Measurements from ENCODE around the gene SPEM2. TPM values are rescaled to one million over a fixed set of nuclear protein-coding genes. Genes with fewer than 3 reads are reported as not detected.

SPEM2 gene
- total RNA-seq, 6 experiments from 2014 or later = not detected

GRCh38 chr17:7463372-7463846 is 38.0 kb downstream of the SPEM2 start:
- intact Hi-C loops (cut with DNase I) = no loop called here
- no peak for ATAC-seq
- Histone ChIP-seq H3K27me3 (no peaks in the 10 kb centered on the region), H3K9me3 (no peaks in the 10 kb centered on the region), H3K27ac (no peak overlapping the region), H3K4me1 (peaks cover 0 to 13% (median 6%) of the 10 kb centered on the region in 4 donors), H3K36me3 (peaks cover 0 to 3% (median 0%) of the 10 kb centered on the region in 4 donors), H3K4me3 (no peak overlapping the region)
- TF ChIP-seq POLR2A (IDR thresholded peaks at IDR 0.05) = no peak
- no peak for TF ChIP-seq CTCF (IDR thresholded peaks at IDR 0.05)
- 100% methylated on average over 3 of the region's 14 CpGs for WGBS (ENCODE audit: insufficient coverage, low coverage, low lambda C conversion rate, missing lambda C conversion rate)
- DNase-seq = no peak

- ATAC-seq (no peak), DNase-seq (no peak)
- TF ChIP-seq CTCF (IDR thresholded peaks at IDR 0.05) (no peak), POLR2A (IDR thresholded peaks at IDR 0.05) (no peak)
- Histone ChIP-seq H3K27me3 (no peaks in the 10 kb centered on the region), H3K4me1 (peaks cover 0 to 18% (median 6%) of the 10 kb centered on the region in 4 donors), H3K4me3 (no peak overlapping the region), H3K27ac (no peak overlapping the region), H3K9me3 (no peaks in the 10 kb centered on the region), H3K36me3 (peaks cover 0 to 3% (median 0%) of the 10 kb centered on the region in 4 donors)
- intact Hi-C loops (cut with DNase I) = no loop called here
- WGBS (ENCODE audit: insufficient coverage, low coverage, low lambda C conversion rate, missing lambda C conversion rate) = 93% methylated on average over 6 of the region's 9 CpGs
Measured at GRCh38 chr17:7464081-7464480, 38.7 kb downstream of the SPEM2 start.

DNA sequence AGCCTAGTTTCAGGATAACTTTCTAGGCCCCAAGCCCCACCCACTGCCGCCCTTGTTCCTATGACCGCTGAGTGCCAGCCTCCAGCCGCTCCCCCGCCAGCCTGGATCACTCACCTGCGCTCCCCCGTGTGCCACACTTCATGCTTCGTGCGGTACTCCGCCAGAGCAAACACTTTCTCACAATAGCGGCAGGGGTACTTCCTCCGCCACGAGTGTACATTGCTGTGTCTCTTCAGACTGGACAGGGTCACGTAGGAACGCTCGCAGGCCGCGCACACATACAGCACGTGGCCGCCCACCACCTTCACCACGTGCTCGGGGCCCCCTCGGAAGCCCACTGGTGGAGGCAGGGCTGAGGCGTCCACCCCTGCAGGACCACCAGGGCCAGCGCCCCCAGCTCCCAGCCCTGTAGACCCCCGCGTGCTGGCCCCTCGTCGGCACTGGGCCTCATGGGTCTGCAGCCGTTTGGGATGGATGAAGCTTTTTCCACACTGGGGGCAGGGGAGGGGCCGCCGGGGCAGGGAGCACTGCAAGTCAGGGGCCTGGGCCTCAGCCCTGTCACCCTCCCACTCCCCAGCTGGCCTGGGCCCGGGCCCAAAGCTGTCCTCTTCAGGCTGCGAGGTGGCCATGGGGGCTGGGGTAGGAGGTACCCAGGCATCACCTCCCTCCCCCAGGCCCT is 40.3 kb downstream of the SPEM2 start:
- H3K27me3 ChIP-seq = no peaks in the 10 kb centered on the region
- DNase-seq (no peak), ATAC-seq (peak in 1 of 4 donors; percentile 8)
- H3K4me3 ChIP-seq = no peak overlapping the region
- no peaks in the 10 kb centered on the region for H3K9me3 ChIP-seq
- intact Hi-C loops (cut with DNase I) = no loop called here
- 93% methylated on average over 17 of the region's 33 CpGs for WGBS (ENCODE audit: insufficient coverage, low coverage, low lambda C conversion rate, missing lambda C conversion rate)
- TF ChIP-seq POLR2A (IDR thresholded peaks at IDR 0.05) (no peak), CTCF (IDR thresholded peaks at IDR 0.05) (no peak)
- peaks cover 0 to 3% (median 0%) of the 10 kb centered on the region in 4 donors for H3K36me3 ChIP-seq
- no peak overlapping the region for H3K27ac ChIP-seq
- peaks cover 0 to 33% (median 8%) of the 10 kb centered on the region in 4 donors for H3K4me1 ChIP-seq

DNA sequence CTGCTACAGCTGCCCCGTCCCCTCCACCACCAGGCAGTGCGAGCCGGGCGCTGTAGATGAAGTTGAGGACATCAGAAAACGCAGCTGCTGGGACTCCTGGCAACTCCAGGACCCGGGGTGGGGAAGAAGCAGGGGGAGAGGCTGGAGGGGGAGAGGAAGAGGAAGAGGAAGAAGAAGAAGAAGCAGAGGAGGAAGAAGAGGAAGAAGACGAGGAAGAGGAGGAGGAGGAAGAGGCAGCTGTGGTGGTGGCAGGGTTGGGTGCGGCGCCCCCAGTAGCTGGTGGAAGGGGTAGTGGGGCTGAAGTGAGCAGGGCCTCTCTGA is 40.9 kb downstream of the SPEM2 start:
- TF ChIP-seq CTCF (IDR thresholded peaks at IDR 0.05) (no peak), POLR2A (IDR thresholded peaks at IDR 0.05) (no peak)
- ATAC-seq = no peak
- Histone ChIP-seq H3K36me3 (peaks cover 0 to 3% (median 0%) of the 10 kb centered on the region in 4 donors), H3K4me1 (peaks cover 0 to 37% (median 9%) of the 10 kb centered on the region in 4 donors), H3K4me3 (no peak overlapping the region), H3K9me3 (no peaks in the 10 kb centered on the region), H3K27ac (peak overlapping the region in 2 of 3 donors; percentile 13 to 33), H3K27me3 (no peaks in the 10 kb centered on the region)
- whole genome bisulfite sequencing (ENCODE audit: insufficient coverage, low coverage, low lambda C conversion rate, missing lambda C conversion rate) = 73% methylated on average over 8 of the region's 9 CpGs
- no peak for DNase-seq
- intact Hi-C loops (cut with DNase I) = no loop called here
